K562 (cell line): ENCODE data around the gene CHN2. TPM values are rescaled to one million over a fixed set of nuclear protein-coding genes. Genes with fewer than 3 reads are reported as not detected.

Experiments used
- ATAC-seq: fragments of 200-7000 bp; cut with Tn5 transposase; 3 replicates; pipeline ENCODE4 v1.9.1; 2020; ENCODE audit warnings: moderate library complexity
- BruUV-seq: library from RNA; stranded (reverse); fragments of 400-500 nt; replicated peaks from 2 replicates; lab custom pipeline; 2021; lab: Mats Ljungman, UMichigan
- CTCF ChIA-PET: fragments of 300-600 bp; formaldehyde crosslinking; extraction: SDS; loops from one replicate; lab custom pipeline; 2021; ENCODE audit warnings: low intra/inter-chr PET ratio; lab: Yijun Ruan, JAX
- POLR2A ChIA-PET: fragments of 300-600, 350-650 bp; sonication (Branson Sonifier 250); formaldehyde crosslinking; extraction: SDS; loops from one replicate; lab custom pipeline; 2021; ENCODE audit warnings: antibody characterized with exemption, inconsistent platforms; lab: Yijun Ruan, JAX
- DNase-seq, 4 experiments: peaks; one replicate each; pipeline versions ENCODE4 v3.0.0 to v3.0.0-alpha.2; 2011 to 2018; ENCODE audit warnings: low spot score in 3 of 4, mixed read lengths in 3 of 4; ENCODE audit errors: extremely low read depth in 1 of 4
- FAIRE-seq: peaks from 2 replicates; lab custom pipeline; 2011; peaks lifted over from hg19 to GRCh38; lab: Jason Lieb, UNC
- H2AFZ ChIP-seq: 2 replicates; pipeline ENCODE4 v1.6.0; 2011; ENCODE audit warnings: low read depth, low read length, control low read depth, inconsistent platforms
- H3K27ac ChIP-seq: fragments of 200-600 bp; 3 replicates; pipeline ENCODE4 v1.8.0; 2011; ENCODE audit warnings: low read depth, mild to moderate bottlenecking, control low read depth, inconsistent platforms, low read length, moderate library complexity, mixed read lengths; ENCODE audit errors: extremely low read depth
- H3K27me3 ChIP-seq, 2 experiments: fragments of 300-600 bp in 1 of 2; 2 replicates in 1 of 2; 3 replicates in 1 of 2; pipeline versions ENCODE4 v1.6.0 to v1.8.0; 2011; ENCODE audit warnings: inconsistent platforms in 2 of 2, low read length in 2 of 2, mild to moderate bottlenecking in 1 of 2, mixed read lengths in 1 of 2, moderate library complexity in 1 of 2; ENCODE audit not compliant: control insufficient read depth in 2 of 2, insufficient read depth in 2 of 2
- H3K36me3 ChIP-seq: fragments of 300-600 bp; 3 replicates; pipeline ENCODE4 v1.8.0; 2011; ENCODE audit warnings: mild to moderate bottlenecking, low read length, inconsistent platforms; ENCODE audit not compliant: control insufficient read depth, insufficient read depth
- H3K4me1 ChIP-seq, 2 experiments: fragments of 200-600 bp in 1 of 2; replicated peaks in 1 of 2; 2 replicates in 1 of 2; 3 replicates in 1 of 2; pipeline versions ENCODE4 v1.5.1 to v1.8.0; 2011; ENCODE audit warnings: inconsistent platforms in 2 of 2, low read length in 2 of 2, mild to moderate bottlenecking in 1 of 2, mixed read lengths in 1 of 2, moderate library complexity in 1 of 2; ENCODE audit not compliant: control insufficient read depth in 2 of 2, insufficient read depth in 2 of 2
- H3K4me2 ChIP-seq: 2 replicates; pipeline ENCODE4 v1.6.1; 2011; ENCODE audit warnings: low read length, control low read depth, inconsistent platforms, mixed read lengths; ENCODE audit not compliant: insufficient read depth
- H3K4me3 ChIP-seq: fragments of 200-600 bp; sonication (generic), shearing (Covaris generic); 2 replicates; pipeline ENCODE4 v1.5.1; 2016; ENCODE audit warnings: control low read depth, inconsistent platforms
- H3K79me2 ChIP-seq: fragments of 200-600 bp; 3 replicates; pipeline ENCODE4 v1.8.0; 2011; ENCODE audit warnings: low read length, inconsistent platforms; ENCODE audit not compliant: control insufficient read depth, insufficient read depth
- H3K9ac ChIP-seq, 2 experiments: 2 replicates each; pipeline versions ENCODE4 v1.6.0 to v1.6.1; 2011; ENCODE audit warnings: low read depth in 2 of 2, low read length in 2 of 2, control low read depth in 1 of 2, inconsistent platforms in 1 of 2, mild to moderate bottlenecking in 1 of 2, mixed read lengths in 1 of 2; ENCODE audit not compliant: insufficient read depth in 1 of 2
- H3K9me1 ChIP-seq: one replicate; pipeline ENCODE4 v1.6.0; 2011; ENCODE audit warnings: inconsistent platforms, mild to moderate bottlenecking, low read length, moderate library complexity; ENCODE audit not compliant: control insufficient read depth, insufficient read depth
- H3K9me3 ChIP-seq: replicated peaks from 2 replicates; pipeline ENCODE4 v1.5.1; 2011; ENCODE audit warnings: low read depth, low read length, inconsistent platforms; ENCODE audit not compliant: control insufficient read depth, insufficient read depth
- H4K20me1 ChIP-seq: replicated peaks from 2 replicates; pipeline ENCODE4 v1.6.1; 2011; ENCODE audit warnings: low read length, inconsistent platforms, mixed read lengths; ENCODE audit not compliant: control insufficient read depth, insufficient read depth
- CCAR2 ChIP-seq: fragments of 200-400 bp; formaldehyde crosslinking; IDR thresholded peaks from 2 replicates; pipeline ENCODE4 v1.6.1; 2017; ENCODE audit warnings: mild to moderate bottlenecking, low read depth, low read length
- CHCHD3 ChIP-seq: fragments of 250-450 bp; sonication (Bioruptor Pico); IDR thresholded peaks from 2 replicates; pipeline ENCODE4 v2.1.2; 2022; ENCODE audit warnings: mild to moderate bottlenecking
- DPF2 ChIP-seq: fragments of 450-650 bp; IDR thresholded peaks from 2 replicates; pipeline ENCODE4 v1.6.1; 2016
- ELF1 ChIP-seq: fragments of 200-800 bp; sonication (Bioruptor generic); IDR thresholded peaks from 2 replicates; pipeline ENCODE4 v1.6.1; 2016; ENCODE audit warnings: missing genetic modification characterization, missing compliant biosample characterization
- KLF10 ChIP-seq: fragments of 250-450 bp; sonication (Bioruptor Pico); IDR thresholded peaks from 2 replicates; pipeline ENCODE4 v1.6.1; 2021; ENCODE audit warnings: matching md5 sums
- KLF16 ChIP-seq: IDR thresholded peaks from 2 replicates; pipeline ENCODE4 v1.6.1; 2016; ENCODE audit warnings: antibody characterized with exemption
- MCM5 ChIP-seq: fragments of 450-650 bp; IDR thresholded peaks from 2 replicates; pipeline ENCODE4 v1.6.1; 2016; ENCODE audit warnings: low read depth
- POLR2AphosphoS5 ChIP-seq: IDR thresholded peaks from 2 replicates; pipeline ENCODE4 v1.6.1; 2011; ENCODE audit warnings: mild to moderate bottlenecking, low read depth, low read length, moderate library complexity; ENCODE audit not compliant: control insufficient read depth, insufficient read depth
- PRPF4 ChIP-seq: fragments of 200-400 bp; formaldehyde crosslinking; IDR thresholded peaks from one replicate; pipeline ENCODE4 v1.6.1; 2017; ENCODE audit warnings: low read length, low read depth, mild to moderate bottlenecking; ENCODE audit not compliant: insufficient read depth, poor library complexity, severe bottlenecking
- RFX7 ChIP-seq: fragments of 250-450 bp; sonication (Bioruptor Pico); IDR thresholded peaks from 2 replicates; pipeline ENCODE4 v1.5.1; 2021; ENCODE audit warnings: mild to moderate bottlenecking
- ZNF140 ChIP-seq: fragments of 250-450 bp; sonication (Bioruptor Pico); IDR thresholded peaks from 2 replicates; pipeline ENCODE4 v1.8.0; 2021; ENCODE audit warnings: moderate library complexity, mild to moderate bottlenecking, inconsistent platforms
- ZNF639 ChIP-seq, 2 experiments: fragments of 200-800 bp in 1 of 2; sonication (Bioruptor generic) in 1 of 2; sonication (generic) in 1 of 2; formaldehyde crosslinking in 1 of 2; IDR thresholded peaks in 1 of 2; conservative IDR thresholded peaks in 1 of 2; 2 replicates each; pipeline versions ENCODE4 v1.5.0 to v1.6.1; 2016 to 2020; ENCODE audit warnings: missing compliant biosample characterization in 1 of 2, missing genetic modification characterization in 1 of 2, missing genetic modification reagents in 1 of 2
- WGBS: fragments of 100-300 bp; shearing (Covaris generic); methylation state at CpG from one replicate; pipeline ENCODE4 v1.1.6; 2016; ENCODE audit warnings: low coverage, mixed read lengths; ENCODE audit not compliant: insufficient coverage; ENCODE audit errors: missing lambda C conversion rate; 5-methylcytosine and 5-hydroxymethylcytosine counted together
- in situ Hi-C: fragments of 300-500 bp; cut with MboI; formaldehyde crosslinking; loops from 4 replicates; pipeline ENCODE4 v1.15.0; 2018; ENCODE audit warnings: inconsistent platforms, mixed read lengths
- intact Hi-C: fragments of 100-400 bp; cut with micrococcal nuclease; formaldehyde crosslinking; loops from 2 replicates; pipeline ENCODE4 v1.14.2; 2022
- polyA plus RNA-seq, 8 experiments: library from polyadenylated mRNA; depleted of rRNA in 4 of 8; stranded (reverse) in 5 of 8; unstranded in 3 of 8; fragments of >200 nt; fragmentation: Nextera tagmentation in 2 of 8; fragmentation: Illumina TruSeq in 1 of 8; extraction: Ambion mirVana in 2 of 8; extraction: Trizol in 1 of 8; gene quantifications; 2 replicates each; pipeline versions ENCODE4 v1.2.1 to v1.2.3, GENCODE V29; 2011 to 2014; ENCODE audit warnings: inconsistent platforms in 1 of 8, missing spikeins in 1 of 8
- total RNA-seq, 7 experiments: library from RNA; depleted of rRNA in 6 of 7; stranded (reverse); fragments of >200 nt in 6 of 7; fragmentation: Illumina TruSeq in 2 of 7; extraction: Trizol in 2 of 7; gene quantifications; 2 replicates each; pipeline versions ENCODE4 v1.2.1 to v1.2.3, GENCODE V29; 2011 to 2021; ENCODE audit warnings: low replicate concordance in 1 of 7
- TF ChIP-seq, protein P1 (sequence below): fragments of 250-450 bp; sonication (Bioruptor Pico); IDR thresholded peaks from 2 replicates; pipeline ENCODE4 v1.6.1; 2021; ENCODE audit warnings: mild to moderate bottlenecking
- TF ChIP-seq, protein P2 (sequence below): fragments of 450-650 bp; formaldehyde crosslinking; IDR thresholded peaks from 2 replicates; pipeline ENCODE4 v1.4.0; 2020; ENCODE audit warnings: mild to moderate bottlenecking

CHN2 gene
- total and polyA plus RNA-seq, 9 of the 15 experiments (the other 6 are each of a cell fraction or from before 2014, with no cell fraction given), result 0.12 to 2.1 (median 0.31) TPM; not detected in 1

GRCh38 chr7:29480451-29480850 is 285.9 kb downstream of the CHN2 start:
- H3K27ac ChIP-seq, result no peak overlapping the region
- no peak overlapping the region for H2AFZ ChIP-seq
- WGBS, result 9% methylated on average over 5 of the region's 5 CpGs
- H3K4me1 ChIP-seq, result peaks cover 0 to 6% of the 10 kb centered on the region in 2 experiments; a peak in 2 of 5 replicates
- POLR2A ChIA-PET, result no interaction called here
- no TSS peak for BruUV-seq
- TF ChIP-seq DPF2 (no peak), KLF10 (CRISPR knock-in tag) (no peak), ELF1 (tag) (no peak), PRPF4 (no peak), ZNF140 (CRISPR knock-in tag) (no peak), MCM5 (no peak), CHCHD3 (no peak), KLF16 (no peak), CCAR2 (no peak), POLR2AphosphoS5 (no peak), ZNF639 (CRISPR knock-in tag; conservative IDR thresholded peaks at IDR 0.05 in 1 of 2, IDR thresholded peaks at IDR 0.05 in 1 of 2) (no peak), RFX7 (no peak)
- TF ChIP-seq, protein P1, sequence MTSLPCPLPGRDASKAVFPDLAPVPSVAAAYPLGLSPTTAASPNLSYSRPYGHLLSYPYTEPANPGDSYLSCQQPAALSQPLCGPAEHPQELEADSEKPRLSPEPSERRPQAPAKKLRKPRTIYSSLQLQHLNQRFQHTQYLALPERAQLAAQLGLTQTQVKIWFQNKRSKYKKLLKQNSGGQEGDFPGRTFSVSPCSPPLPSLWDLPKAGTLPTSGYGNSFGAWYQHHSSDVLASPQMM (CRISPR knock-in tag), result no peak
- TF ChIP-seq, protein P2, sequence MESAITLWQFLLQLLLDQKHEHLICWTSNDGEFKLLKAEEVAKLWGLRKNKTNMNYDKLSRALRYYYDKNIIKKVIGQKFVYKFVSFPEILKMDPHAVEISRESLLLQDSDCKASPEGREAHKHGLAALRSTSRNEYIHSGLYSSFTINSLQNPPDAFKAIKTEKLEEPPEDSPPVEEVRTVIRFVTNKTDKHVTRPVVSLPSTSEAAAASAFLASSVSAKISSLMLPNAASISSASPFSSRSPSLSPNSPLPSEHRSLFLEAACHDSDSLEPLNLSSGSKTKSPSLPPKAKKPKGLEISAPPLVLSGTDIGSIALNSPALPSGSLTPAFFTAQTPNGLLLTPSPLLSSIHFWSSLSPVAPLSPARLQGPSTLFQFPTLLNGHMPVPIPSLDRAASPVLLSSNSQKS (CRISPR knock-in tag), result no peak
- TF ChIP-seq, all 486 proteins: peak for 0
- Histone ChIP-seq H3K4me3 (no peak overlapping the region), H3K79me2 (no peaks in the 10 kb centered on the region), H3K36me3 (no peaks in the 10 kb centered on the region), H4K20me1 (no peaks in the 10 kb centered on the region), H3K9me3 (no peaks in the 10 kb centered on the region), H3K9me1 (no peaks in the 10 kb centered on the region), H3K27me3 (peaks cover 7 to 22% of the 10 kb centered on the region in 2 experiments), H3K4me2 (no peak overlapping the region), H3K9ac (no peak overlapping the region)
- FAIRE-seq (peak; percentile 57), ATAC-seq (no peak), DNase-seq (no peak)
- in situ Hi-C loops, result no loop called here
- intact Hi-C loops, result no loop called here
- CTCF ChIA-PET, result no interaction called here
